MM.1S (cell line): ENCODE results near the gene FILIP1.

Experiments used
- DNase-seq: peaks from one replicate; pipeline ENCODE4 v3.0.0-alpha.2; 2015
- H2AFZ ChIP-seq: fragments of 300-600 bp; sonication (generic); 2 replicates; pipeline ENCODE4 v1.6.0; 2016; ENCODE audit warnings: antibody characterized with exemption, low read length
- H3F3A ChIP-seq: fragments of 300-600 bp; sonication (generic); 2 replicates; pipeline ENCODE4 v1.6.1; 2016; ENCODE audit warnings: mild to moderate bottlenecking, antibody characterized with exemption, low read length, moderate library complexity, mixed read lengths; ENCODE audit not compliant: insufficient read depth
- H3K27ac ChIP-seq: fragments of 300-600 bp; sonication (generic); 2 replicates; pipeline ENCODE4 v1.5.1; 2016; ENCODE audit warnings: mild to moderate bottlenecking, low read length
- H3K27me3 ChIP-seq: fragments of 300-600 bp; sonication (generic); replicated peaks from 2 replicates; pipeline ENCODE4 v1.6.0; 2016; ENCODE audit warnings: low read length; ENCODE audit not compliant: insufficient read depth
- H3K36me3 ChIP-seq: fragments of 300-600 bp; sonication (generic); replicated peaks from 2 replicates; pipeline ENCODE4 v1.6.1; 2016; ENCODE audit warnings: mild to moderate bottlenecking, low read length, mixed read lengths; ENCODE audit not compliant: insufficient read depth
- H3K4me1 ChIP-seq: fragments of 300-600 bp; sonication (generic); 2 replicates; pipeline ENCODE4 v1.6.1; 2016; ENCODE audit warnings: low read length, mixed read lengths
- H3K4me2 ChIP-seq: fragments of 300-600 bp; sonication (generic); 2 replicates; pipeline ENCODE4 v1.6.0; 2016; ENCODE audit warnings: low read depth, low read length
- H3K4me3 ChIP-seq: fragments of 300-600 bp; sonication (generic); 2 replicates; pipeline ENCODE4 v1.5.1; 2016; ENCODE audit warnings: low read length, mixed read lengths
- H3K79me2 ChIP-seq: fragments of 300-600 bp; sonication (generic); 2 replicates; pipeline ENCODE4 v1.6.1; 2016; ENCODE audit warnings: mixed run types, low read length, mixed read lengths
- H3K9ac ChIP-seq: fragments of 300-600 bp; sonication (generic); 2 replicates; pipeline ENCODE4 v1.6.1; 2016; ENCODE audit warnings: low read length, mixed read lengths
- H3K9me2 ChIP-seq: fragments of 300-600 bp; sonication (generic); replicated peaks from 2 replicates; pipeline ENCODE4 v1.6.1; 2016; ENCODE audit warnings: mild to moderate bottlenecking, low read length, mixed read lengths; ENCODE audit not compliant: insufficient read depth
- H3K9me3 ChIP-seq: fragments of 300-600 bp; sonication (generic); replicated peaks from 2 replicates; pipeline ENCODE4 v1.6.1; 2016; ENCODE audit warnings: mild to moderate bottlenecking, low read length, mixed read lengths; ENCODE audit not compliant: insufficient read depth
- H4K20me1 ChIP-seq: fragments of 300-600 bp; sonication (generic); 2 replicates; pipeline ENCODE4 v1.6.1; 2016; ENCODE audit warnings: mild to moderate bottlenecking, low read length, moderate library complexity, mixed read lengths; ENCODE audit not compliant: insufficient read depth
- EZH2 ChIP-seq: fragments of 300-600 bp; sonication (generic); optimal IDR thresholded peaks from 2 replicates; pipeline ENCODE3; 2017; ENCODE audit warnings: low read depth, mild to moderate bottlenecking, antibody characterized with exemption, low read length, mixed read lengths
- EZH2phosphoT487 ChIP-seq: fragments of 300-600 bp; sonication (generic); IDR thresholded peaks from 2 replicates; pipeline ENCODE4 v1.6.1; 2018; ENCODE audit warnings: antibody characterized with exemption, low read length
- TF ChIP-seq, protein P1 (sequence below): fragments of 300-600 bp; sonication (generic); IDR thresholded peaks from 2 replicates; pipeline ENCODE4 v1.5.1; 2016; ENCODE audit warnings: antibody characterized with exemption, low read length, mixed read lengths

Gene FILIP1

DNA sequence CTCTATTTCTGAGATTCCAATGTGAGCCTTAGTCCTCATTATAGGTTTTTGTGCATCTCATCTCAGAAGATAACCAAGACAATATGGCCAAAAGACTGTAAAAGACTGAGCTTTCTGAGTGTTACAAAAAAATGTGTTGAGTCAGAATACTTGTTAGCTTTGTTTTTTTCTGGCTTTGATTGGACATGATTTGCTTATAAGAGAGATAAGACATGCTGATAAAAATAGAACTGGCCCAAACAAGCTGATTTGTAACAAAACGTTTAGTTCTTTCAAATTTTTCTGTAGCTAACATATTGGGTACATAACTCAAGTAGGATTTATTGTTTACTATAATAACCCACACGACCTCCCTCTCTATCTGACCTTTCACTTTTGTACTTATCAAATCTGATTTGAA lies 32.9 kb downstream of the FILIP1 start:
- no peak overlapping the region for H3K4me2 ChIP-seq
- TF ChIP-seq EZH2phosphoT487 (no peak), EZH2 (no peak)
- TF ChIP-seq, protein P1, sequence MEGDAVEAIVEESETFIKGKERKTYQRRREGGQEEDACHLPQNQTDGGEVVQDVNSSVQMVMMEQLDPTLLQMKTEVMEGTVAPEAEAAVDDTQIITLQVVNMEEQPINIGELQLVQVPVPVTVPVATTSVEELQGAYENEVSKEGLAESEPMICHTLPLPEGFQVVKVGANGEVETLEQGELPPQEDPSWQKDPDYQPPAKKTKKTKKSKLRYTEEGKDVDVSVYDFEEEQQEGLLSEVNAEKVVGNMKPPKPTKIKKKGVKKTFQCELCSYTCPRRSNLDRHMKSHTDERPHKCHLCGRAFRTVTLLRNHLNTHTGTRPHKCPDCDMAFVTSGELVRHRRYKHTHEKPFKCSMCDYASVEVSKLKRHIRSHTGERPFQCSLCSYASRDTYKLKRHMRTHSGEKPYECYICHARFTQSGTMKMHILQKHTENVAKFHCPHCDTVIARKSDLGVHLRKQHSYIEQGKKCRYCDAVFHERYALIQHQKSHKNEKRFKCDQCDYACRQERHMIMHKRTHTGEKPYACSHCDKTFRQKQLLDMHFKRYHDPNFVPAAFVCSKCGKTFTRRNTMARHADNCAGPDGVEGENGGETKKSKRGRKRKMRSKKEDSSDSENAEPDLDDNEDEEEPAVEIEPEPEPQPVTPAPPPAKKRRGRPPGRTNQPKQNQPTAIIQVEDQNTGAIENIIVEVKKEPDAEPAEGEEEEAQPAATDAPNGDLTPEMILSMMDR = no peak

DNA sequence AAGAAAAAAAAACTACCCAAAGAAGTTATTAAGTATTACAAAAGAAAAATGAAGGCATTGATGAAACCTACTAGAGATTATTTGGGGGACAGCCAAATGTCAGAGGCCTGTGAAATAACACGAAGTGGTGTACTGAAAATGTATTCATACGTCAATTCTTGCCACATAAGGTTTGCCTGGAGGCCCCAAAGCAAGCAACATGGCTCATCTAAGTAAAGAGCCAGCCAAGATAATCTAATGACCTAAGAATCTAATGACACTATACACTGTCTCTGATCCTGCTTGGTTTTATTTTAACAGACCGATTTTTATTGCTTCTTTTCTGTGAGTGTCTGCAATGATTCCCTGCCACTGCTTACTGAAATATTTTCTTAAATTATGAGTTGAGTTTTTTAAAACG lies 34.7 kb downstream of the FILIP1 start:
- H2AFZ ChIP-seq = no peak overlapping the region
- H3K79me2 ChIP-seq = no peaks in the 10 kb centered on the region
- H3K27ac ChIP-seq = no peak overlapping the region
- H3K4me2 ChIP-seq = no peak overlapping the region
- DNase-seq = no peak
- H3F3A ChIP-seq = no peaks in the 10 kb centered on the region
- H3K4me3 ChIP-seq = no peak overlapping the region
- TF ChIP-seq, protein P1 = no peak
- TF ChIP-seq EZH2phosphoT487 = no peak
- no peaks in the 10 kb centered on the region for H3K4me1 ChIP-seq
- H3K36me3 ChIP-seq = no peaks in the 10 kb centered on the region
- H3K9me2 ChIP-seq = no peaks in the 10 kb centered on the region
- no peaks in the 10 kb centered on the region for H3K9me3 ChIP-seq
- H3K9ac ChIP-seq = no peak overlapping the region
- no peaks in the 10 kb centered on the region for H4K20me1 ChIP-seq
- H3K27me3 ChIP-seq = no peaks in the 10 kb centered on the region

More for the DNA sequence above, 32.9 kb downstream of the FILIP1 start:
- no peak for DNase-seq
- no peaks in the 10 kb centered on the region for H3K27me3 ChIP-seq
- H3K9me2 ChIP-seq = no peaks in the 10 kb centered on the region
- no peaks in the 10 kb centered on the region for H3K79me2 ChIP-seq
- no peak overlapping the region for H3K9ac ChIP-seq
- H3K4me1 ChIP-seq = no peaks in the 10 kb centered on the region
- H3K27ac ChIP-seq = no peak overlapping the region
- H3K4me3 ChIP-seq = no peak overlapping the region
- H3F3A ChIP-seq = no peaks in the 10 kb centered on the region
- H4K20me1 ChIP-seq = no peaks in the 10 kb centered on the region
- H2AFZ ChIP-seq = no peak overlapping the region
- H3K36me3 ChIP-seq = no peaks in the 10 kb centered on the region
- H3K9me3 ChIP-seq = no peaks in the 10 kb centered on the region

DNA sequence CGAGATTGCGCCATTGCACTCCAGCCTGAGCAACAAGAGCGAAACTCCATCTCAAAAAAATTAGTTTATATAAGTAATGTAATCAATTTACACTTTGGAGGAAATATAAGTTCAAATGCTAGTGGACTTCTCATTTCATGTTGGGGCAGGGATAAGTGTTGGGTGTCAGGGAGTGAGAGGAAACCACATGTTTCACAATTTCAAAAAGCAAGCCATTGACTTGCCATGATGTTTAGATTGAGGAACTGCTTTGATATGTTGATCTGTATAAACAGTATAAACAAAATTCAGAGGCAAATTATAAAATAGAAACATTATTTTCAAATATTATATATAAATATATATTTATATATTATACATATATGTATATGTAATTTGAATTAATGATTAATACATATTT lies 42.7 kb downstream of the FILIP1 start:
- Histone ChIP-seq H3K79me2 (no peaks in the 10 kb centered on the region), H3K27ac (no peak overlapping the region), H3K36me3 (no peaks in the 10 kb centered on the region), H4K20me1 (no peaks in the 10 kb centered on the region), H3F3A (no peaks in the 10 kb centered on the region), H3K4me3 (no peak overlapping the region), H3K27me3 (no peaks in the 10 kb centered on the region), H3K4me1 (peaks cover 6% of the 10 kb centered on the region; the same call in 1 of the 2 replicates), H3K9ac (no peak overlapping the region), H3K9me3 (no peaks in the 10 kb centered on the region), H2AFZ (no peak overlapping the region), H3K9me2 (no peaks in the 10 kb centered on the region), H3K4me2 (no peak overlapping the region)
- no peak for TF ChIP-seq EZH2
- TF ChIP-seq, protein P1 = no peak
- no peak for TF ChIP-seq EZH2phosphoT487
- DNase-seq = no peak
